LoVo (cell line): ENCODE measurements around the gene PAX2.

Source experiments
- DNase-seq: peaks from one replicate; pipeline ENCODE4 v3.0.0-alpha.2; 2016; ENCODE audit warnings: low spot score

The PAX2 gene

GRCh38 chr10:100791369-100792058 is 46.1 kb downstream of the PAX2 start:
- no peak for DNase-seq

- DNase-seq: no peak
Observed at GRCh38 chr10:100792574-100792973, 47.2 kb downstream of the PAX2 start.

GRCh38 chr10:100793055-100793454 is 47.7 kb downstream of the PAX2 start:
- DNase-seq: no peak

- no peak for DNase-seq
Observed at GRCh38 chr10:100799881-100800280, 54.5 kb downstream of the PAX2 start.

- no peak for DNase-seq
Observed at GRCh38 chr10:100800931-100801330, 55.5 kb downstream of the PAX2 start.

GRCh38 chr10:100802196-100802595 is 56.8 kb downstream of the PAX2 start:
- no peak for DNase-seq

GRCh38 chr10:100802607-100803006 is 57.2 kb downstream of the PAX2 start:
- no peak for DNase-seq

- DNase-seq: no peak
Observed at GRCh38 chr10:100803492-100803891, 58.1 kb downstream of the PAX2 start.

GRCh38 chr10:100803908-100804307 is 58.5 kb downstream of the PAX2 start:
- no peak for DNase-seq

GRCh38 chr10:100805543-100806355 is 60.4 kb downstream of the PAX2 start:
- DNase-seq: no peak

- DNase-seq: no peak
Observed at GRCh38 chr10:100806356-100806645, 60.9 kb downstream of the PAX2 start.

- DNase-seq: no peak
Observed at GRCh38 chr10:100807241-100807951, 62.0 kb downstream of the PAX2 start.

- no peak for DNase-seq
Observed at GRCh38 chr10:100808876-100809275, 63.5 kb downstream of the PAX2 start.

GRCh38 chr10:100810091-100810834 is 64.9 kb downstream of the PAX2 start:
- no peak for DNase-seq

GRCh38 chr10:100810835-100811116 is 65.4 kb downstream of the PAX2 start:
- no peak for DNase-seq

GRCh38 chr10:100811261-100811660 is 65.9 kb downstream of the PAX2 start:
- no peak for DNase-seq

- no peak for DNase-seq
Observed at GRCh38 chr10:100811752-100812750, 66.7 kb downstream of the PAX2 start.

GRCh38 chr10:100812978-100813377 is 67.6 kb downstream of the PAX2 start:
- no peak for DNase-seq

- DNase-seq: no peak
Observed at GRCh38 chr10:100814751-100815474, 69.5 kb downstream of the PAX2 start.

GRCh38 chr10:100816671-100817070 is 71.3 kb downstream of the PAX2 start:
- no peak for DNase-seq
